Astrocyte of the cerebellum (primary cell): ENCODE data around the gene HPSE.

Source experiments
- DNase-seq: peaks from one replicate; pipeline ENCODE4 v3.0.0-alpha.2; 2011; ENCODE audit warnings: low read depth
- H3K4me3 ChIP-seq: 2 replicates; pipeline ENCODE4 v1.5.1; 2011; ENCODE audit warnings: mild to moderate bottlenecking, low read depth, low read length, moderate library complexity
- in situ Hi-C: cut with HindIII; loops from 2 replicates; pipeline ENCODE4 v1.10.0; 2017; ENCODE audit warnings: low sequenced_read_pairs
- TF ChIP-seq, protein P1 (sequence below): IDR thresholded peaks from 2 replicates; pipeline ENCODE4 v1.5.1; 2012; ENCODE audit warnings: low read length, low read depth, moderate library complexity, mild to moderate bottlenecking; ENCODE audit errors: missing control alignments

HPSE gene

DNA sequence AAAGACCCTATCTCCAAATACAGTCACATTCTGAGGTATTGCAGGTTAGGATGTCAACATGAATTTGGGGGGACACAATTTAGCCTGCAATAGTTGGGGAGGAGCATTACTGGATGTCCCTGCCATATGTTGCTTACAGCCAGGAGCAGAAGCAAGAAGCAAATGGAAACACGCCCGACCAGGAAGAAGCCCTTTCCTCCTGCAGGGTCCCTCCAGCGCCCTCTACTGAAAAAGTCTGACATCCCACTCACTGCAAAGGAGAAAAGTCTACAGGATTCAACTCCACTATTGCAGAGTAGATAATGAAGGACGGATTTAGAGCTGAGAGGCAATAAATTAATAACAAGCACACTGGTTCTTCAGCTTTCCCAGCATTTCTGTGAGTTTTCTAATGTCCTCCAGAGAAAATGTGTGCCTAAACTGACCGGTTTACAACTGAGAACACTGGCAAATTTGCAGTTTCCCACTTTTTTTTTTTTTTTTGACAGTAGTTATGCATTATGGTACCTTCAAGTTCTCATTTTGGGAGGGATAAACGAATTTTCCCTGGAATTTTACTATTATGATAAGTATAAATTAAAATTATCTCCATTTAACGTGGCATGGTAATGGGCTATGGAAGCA lies 81.8 kb downstream of the HPSE start:
- peak; percentile 19 for DNase-seq
- TF ChIP-seq, protein P1, sequence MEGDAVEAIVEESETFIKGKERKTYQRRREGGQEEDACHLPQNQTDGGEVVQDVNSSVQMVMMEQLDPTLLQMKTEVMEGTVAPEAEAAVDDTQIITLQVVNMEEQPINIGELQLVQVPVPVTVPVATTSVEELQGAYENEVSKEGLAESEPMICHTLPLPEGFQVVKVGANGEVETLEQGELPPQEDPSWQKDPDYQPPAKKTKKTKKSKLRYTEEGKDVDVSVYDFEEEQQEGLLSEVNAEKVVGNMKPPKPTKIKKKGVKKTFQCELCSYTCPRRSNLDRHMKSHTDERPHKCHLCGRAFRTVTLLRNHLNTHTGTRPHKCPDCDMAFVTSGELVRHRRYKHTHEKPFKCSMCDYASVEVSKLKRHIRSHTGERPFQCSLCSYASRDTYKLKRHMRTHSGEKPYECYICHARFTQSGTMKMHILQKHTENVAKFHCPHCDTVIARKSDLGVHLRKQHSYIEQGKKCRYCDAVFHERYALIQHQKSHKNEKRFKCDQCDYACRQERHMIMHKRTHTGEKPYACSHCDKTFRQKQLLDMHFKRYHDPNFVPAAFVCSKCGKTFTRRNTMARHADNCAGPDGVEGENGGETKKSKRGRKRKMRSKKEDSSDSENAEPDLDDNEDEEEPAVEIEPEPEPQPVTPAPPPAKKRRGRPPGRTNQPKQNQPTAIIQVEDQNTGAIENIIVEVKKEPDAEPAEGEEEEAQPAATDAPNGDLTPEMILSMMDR, result peak; percentile 72
- in situ Hi-C loops, result no loop called here
- H3K4me3 ChIP-seq, result no peak overlapping the region

DNA sequence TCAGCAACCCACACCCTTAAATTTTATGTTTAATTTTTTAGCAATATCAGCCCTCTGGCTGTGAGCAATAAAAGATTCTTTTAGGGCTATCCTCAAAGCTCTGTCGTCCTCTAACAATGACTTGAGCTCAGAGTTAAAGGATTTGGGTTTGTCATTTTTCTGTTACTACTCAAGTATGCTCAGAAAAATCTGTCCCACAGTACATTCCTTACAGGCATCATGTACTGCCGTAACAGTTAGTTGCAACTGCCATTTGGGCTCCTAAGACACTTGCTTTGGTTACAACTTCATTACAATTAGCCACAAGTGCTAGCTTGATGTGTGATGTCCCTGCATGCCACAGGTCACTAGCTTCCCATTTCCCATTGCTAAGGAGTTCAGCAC lies 83.2 kb downstream of the HPSE start:
- H3K4me3 ChIP-seq, result no peak overlapping the region
- TF ChIP-seq, protein P1, result no peak
- in situ Hi-C loops, result no loop called here
- no peak for DNase-seq

DNA sequence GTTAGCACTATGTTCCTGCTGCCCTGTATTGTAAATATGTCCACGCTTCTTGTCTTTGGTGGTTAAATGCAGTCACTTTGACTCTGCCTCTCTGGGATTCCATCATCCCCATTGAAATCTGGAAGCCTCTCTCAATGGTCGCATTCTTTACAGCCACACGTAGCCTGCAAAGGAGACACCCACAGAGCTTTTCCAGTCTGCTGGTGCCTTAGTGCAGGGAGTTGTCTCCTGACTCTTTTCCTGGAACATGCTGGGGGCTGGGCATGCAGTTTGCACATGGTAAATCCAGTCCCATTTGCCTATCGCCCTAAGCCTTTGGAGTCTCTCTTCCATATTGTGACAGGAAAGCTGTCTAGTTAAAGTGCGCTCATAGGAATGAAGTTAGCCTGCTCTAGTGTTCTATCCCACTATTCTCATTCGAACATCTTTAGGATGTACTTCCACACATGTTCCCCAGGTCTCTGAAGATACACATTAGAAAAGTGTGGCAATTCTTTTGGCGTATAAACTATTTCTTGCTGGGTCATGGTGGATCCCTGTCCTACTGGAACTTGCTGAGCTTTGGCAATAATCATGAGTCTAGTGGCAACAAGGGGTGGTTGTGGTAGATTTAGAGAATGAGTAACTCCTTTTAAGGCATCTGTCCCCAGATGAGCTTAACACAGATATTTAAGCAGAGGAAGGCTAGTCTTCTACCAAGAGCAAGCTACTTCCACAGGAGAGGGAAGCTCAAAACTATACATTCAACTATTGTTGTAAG lies 83.8 kb downstream of the HPSE start:
- in situ Hi-C loops, result no loop called here
- no peak overlapping the region for H3K4me3 ChIP-seq
- TF ChIP-seq, protein P1, result no peak
- DNase-seq, result no peak

DNA sequence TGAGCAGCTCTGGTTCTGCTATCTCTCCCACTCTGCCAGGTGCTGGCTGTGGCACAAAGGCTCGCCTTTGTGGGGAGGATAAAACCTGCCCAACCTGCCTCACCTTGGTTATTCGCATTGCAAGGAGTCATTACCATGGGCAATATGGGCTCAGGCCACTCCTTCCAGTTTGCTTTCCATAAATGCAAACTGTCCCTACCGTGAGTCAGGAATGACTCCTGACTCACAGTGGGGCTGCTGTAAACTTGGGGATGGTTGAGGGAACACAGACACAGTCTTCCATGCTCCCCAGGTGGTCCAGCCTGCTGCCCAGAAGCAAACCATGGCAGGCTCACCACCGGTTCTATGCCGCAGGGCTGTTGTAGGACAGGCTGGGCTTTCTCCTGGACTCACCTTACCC lies 86.2 kb downstream of the HPSE start:
- TF ChIP-seq, protein P1, result no peak
- no peak overlapping the region for H3K4me3 ChIP-seq
- in situ Hi-C loops, result no loop called here
- no peak for DNase-seq

DNA sequence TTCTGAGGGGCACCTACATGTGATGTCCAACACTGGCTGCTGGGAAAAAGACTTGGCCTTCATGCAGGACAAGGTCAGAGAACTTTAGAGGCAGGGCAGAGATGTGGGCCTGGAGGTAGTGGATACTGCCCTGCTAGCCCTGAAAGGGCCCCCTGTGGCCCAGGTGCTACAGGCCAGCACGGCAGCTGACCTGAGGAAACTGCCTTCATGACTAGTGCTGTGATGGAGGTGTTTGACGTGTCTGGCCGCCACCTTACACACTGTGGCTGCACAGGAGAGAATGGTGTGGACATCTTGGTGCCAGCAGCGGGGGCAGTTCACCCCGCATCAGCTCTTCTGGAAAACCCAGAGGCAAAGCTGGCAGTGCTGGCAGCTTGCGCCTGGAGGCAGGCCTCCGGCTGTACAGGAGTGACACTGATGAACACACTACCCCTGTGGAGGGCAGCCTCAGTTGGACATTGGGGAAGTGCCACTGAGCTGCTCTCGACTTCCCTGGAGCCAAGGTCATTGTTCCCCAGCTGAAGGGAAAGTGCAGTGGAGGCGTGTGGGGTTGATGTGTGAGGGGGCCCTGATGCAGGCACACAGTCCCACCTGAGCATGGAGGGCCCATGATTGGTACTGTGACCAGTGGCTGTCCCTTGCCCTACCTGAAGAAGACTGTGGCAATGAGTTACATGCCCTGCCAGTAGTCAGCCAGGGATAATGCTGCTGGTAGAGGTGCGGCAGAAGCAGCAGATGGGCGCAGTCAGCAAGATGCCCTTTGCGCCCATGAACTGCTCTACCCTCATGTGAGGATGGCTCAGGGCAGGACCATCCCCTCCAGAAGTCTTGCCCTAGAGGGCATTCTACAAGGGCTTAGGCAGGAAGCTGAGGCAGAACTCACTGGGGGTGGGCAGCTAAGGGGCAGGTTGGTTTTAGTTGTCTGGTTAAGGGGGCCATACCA lies 87.0 kb downstream of the HPSE start:
- no peak for DNase-seq
- TF ChIP-seq, protein P1, result no peak
- in situ Hi-C loops, result no loop called here
- no peak overlapping the region for H3K4me3 ChIP-seq
